HG03378 (cell line): ENCODE results near the gene ZRANB1.

Source experiments
- ATAC-seq: cut with Tn5 transposase; IDR thresholded peaks from one replicate; pipeline ENCODE4 v1.9.1; 2021; ENCODE audit warnings: mild to moderate bottlenecking, moderate library complexity; ENCODE audit not compliant: unreplicated experiment

The ZRANB1 gene

GRCh38 chr10:125004571-125005311 lies 62.8 kb downstream of the ZRANB1 start:
- ATAC-seq = no peak

GRCh38 chr10:125005312-125006187 lies 63.6 kb downstream of the ZRANB1 start:
- no peak for ATAC-seq

GRCh38 chr10:125006188-125006680 lies 64.3 kb downstream of the ZRANB1 start:
- no peak for ATAC-seq

GRCh38 chr10:125006921-125007426 lies 65.1 kb downstream of the ZRANB1 start:
- no peak for ATAC-seq

- no peak for ATAC-seq
Observed at GRCh38 chr10:125007436-125007835, 65.5 kb downstream of the ZRANB1 start.

GRCh38 chr10:125008689-125009638 lies 67.0 kb downstream of the ZRANB1 start:
- no peak for ATAC-seq

GRCh38 chr10:125009661-125010161 lies 67.8 kb downstream of the ZRANB1 start:
- no peak for ATAC-seq

- ATAC-seq = no peak
Observed at GRCh38 chr10:125010362-125010761, 68.4 kb downstream of the ZRANB1 start.

- ATAC-seq = no peak
Observed at GRCh38 chr10:125011171-125011925, 69.4 kb downstream of the ZRANB1 start.

GRCh38 chr10:125011926-125012705 lies 70.2 kb downstream of the ZRANB1 start:
- ATAC-seq = no peak

- no peak for ATAC-seq
Observed at GRCh38 chr10:125012851-125013528, 71.1 kb downstream of the ZRANB1 start.

- ATAC-seq = no peak
Observed at GRCh38 chr10:125013529-125013872, 71.6 kb downstream of the ZRANB1 start.

GRCh38 chr10:125014086-125014830 lies 72.3 kb downstream of the ZRANB1 start:
- ATAC-seq = no peak

GRCh38 chr10:125014836-125015355 lies 73.0 kb downstream of the ZRANB1 start:
- no peak for ATAC-seq

GRCh38 chr10:125015356-125015944 lies 73.5 kb downstream of the ZRANB1 start:
- ATAC-seq = no peak

GRCh38 chr10:125016123-125016522 lies 74.2 kb downstream of the ZRANB1 start:
- ATAC-seq = no peak

- no peak for ATAC-seq
Observed at GRCh38 chr10:125016611-125017202, 74.8 kb downstream of the ZRANB1 start.
